PC-3 (cell line): ENCODE results near the gene LRRC42. TPM values are rescaled to one million over a fixed set of nuclear protein-coding genes. Genes with fewer than 3 reads are reported as not detected.
A peak's percentile ranks its signal among the peaks of the same experiment; 100 is the strongest.

Experiments
- ATAC-seq: fragments of 200-7000 bp; cut with Tn5 transposase; 2 replicates; pipeline ENCODE4 v1.9.1; 2020; ENCODE audit warnings: mild to moderate bottlenecking, moderate library complexity
- BruUV-seq: library from RNA; stranded (reverse); fragments of 400-500 nt; replicated peaks from 2 replicates; lab custom pipeline; 2021; lab: Mats Ljungman, UMichigan
- CTCF ChIA-PET: fragments of 300-600 bp; sonication (Branson Sonifier 250); formaldehyde crosslinking; loops from one replicate; lab custom pipeline; 2022; ENCODE audit warnings: antibody characterized with exemption; lab: Charles Lee
- POLR2A ChIA-PET: fragments of 300-600 bp; sonication (Branson Sonifier 250); formaldehyde crosslinking; loops from one replicate; lab custom pipeline; 2022; ENCODE audit warnings: antibody characterized with exemption; ENCODE audit not compliant: unreplicated experiment; lab: Charles Lee
- DNase-seq: peaks from one replicate; pipeline ENCODE4 v3.0.0-alpha.2; 2015
- H2AFZ ChIP-seq: fragments of 300-600 bp; sonication (generic); 2 replicates; pipeline ENCODE4 v1.6.0; 2016; ENCODE audit warnings: antibody characterized with exemption, low read length
- H3F3A ChIP-seq: fragments of 300-600 bp; sonication (generic); one replicate; pipeline ENCODE4 v1.6.0; 2017; ENCODE audit warnings: antibody characterized with exemption, low read length, control low read depth, mild to moderate bottlenecking; ENCODE audit not compliant: unreplicated experiment
- H3K27ac ChIP-seq: fragments of 300-600 bp; sonication (generic); 2 replicates; pipeline ENCODE4 v1.5.1; 2016; ENCODE audit warnings: mild to moderate bottlenecking, low read length
- H3K27me3 ChIP-seq: fragments of 300-600 bp; sonication (generic); 2 replicates; pipeline ENCODE4 v1.6.1; 2016; ENCODE audit warnings: low read length, mixed read lengths
- H3K36me3 ChIP-seq: fragments of 300-600 bp; sonication (generic); 2 replicates; pipeline ENCODE4 v1.6.1; 2016; ENCODE audit warnings: low read depth, mixed run types, low read length, mixed read lengths
- H3K4me1 ChIP-seq: fragments of 300-600 bp; sonication (generic); 2 replicates; pipeline ENCODE4 v1.5.1; 2016; ENCODE audit warnings: low read length; ENCODE audit not compliant: insufficient read depth
- H3K4me2 ChIP-seq: fragments of 300-600 bp; sonication (generic); 2 replicates; pipeline ENCODE4 v1.6.0; 2016; ENCODE audit warnings: low read length
- H3K4me3 ChIP-seq: fragments of 300-600 bp; sonication (generic); 2 replicates; pipeline ENCODE4 v1.5.1; 2016; ENCODE audit warnings: mild to moderate bottlenecking, low read length, mixed read lengths
- H3K79me2 ChIP-seq: fragments of 300-600 bp; sonication (generic); 2 replicates; pipeline ENCODE4 v1.6.1; 2017; ENCODE audit warnings: low read length, mixed read lengths
- H3K9ac ChIP-seq: fragments of 300-600 bp; sonication (generic); 2 replicates; pipeline ENCODE4 v1.6.0; 2016; ENCODE audit warnings: mild to moderate bottlenecking, low read length
- H3K9me2 ChIP-seq: fragments of 300-600 bp; sonication (generic); replicated peaks from 2 replicates; pipeline ENCODE4 v1.6.1; 2016; ENCODE audit warnings: mixed run types, low read length, mixed read lengths
- H3K9me3 ChIP-seq: fragments of 300-600 bp; sonication (generic); 2 replicates; pipeline ENCODE4 v1.6.1; 2016; ENCODE audit warnings: low read length, mixed read lengths
- H4K20me1 ChIP-seq: fragments of 300-600 bp; sonication (generic); 2 replicates; pipeline ENCODE4 v1.6.1; 2016; ENCODE audit warnings: low read length, mixed read lengths
- EZH2 ChIP-seq: fragments of 300-600 bp; sonication (generic); IDR thresholded peaks from one replicate; pipeline ENCODE4 v1.6.1; 2017; ENCODE audit warnings: antibody characterized with exemption, mild to moderate bottlenecking, low read length; ENCODE audit not compliant: unreplicated experiment
- EZH2phosphoT487 ChIP-seq: fragments of 300-600 bp; sonication (generic); IDR thresholded peaks from 2 replicates; pipeline ENCODE4 v1.6.1; 2018; ENCODE audit warnings: mild to moderate bottlenecking, antibody characterized with exemption, low read length, borderline replicate concordance
- intact Hi-C: fragments of 100-400 bp; cut with micrococcal nuclease; formaldehyde crosslinking; loops from 2 replicates; pipeline ENCODE4 v1.9.0; 2023
- total RNA-seq: library from RNA; depleted of rRNA; stranded (reverse); fragments of >200 nt; gene quantifications from 2 replicates; pipeline ENCODE4 v1.2.3, GENCODE V29; 2014
- TF ChIP-seq, protein P1 (sequence below): fragments of 300-600 bp; sonication (generic); conservative IDR thresholded peaks from 2 replicates; pipeline ENCODE4 v1.5.1; 2017; ENCODE audit warnings: antibody characterized with exemption, low read depth, mild to moderate bottlenecking, low read length

LRRC42 gene
- total RNA-seq, 1 experiment from 2014 or later = 27.3 TPM

DNA sequence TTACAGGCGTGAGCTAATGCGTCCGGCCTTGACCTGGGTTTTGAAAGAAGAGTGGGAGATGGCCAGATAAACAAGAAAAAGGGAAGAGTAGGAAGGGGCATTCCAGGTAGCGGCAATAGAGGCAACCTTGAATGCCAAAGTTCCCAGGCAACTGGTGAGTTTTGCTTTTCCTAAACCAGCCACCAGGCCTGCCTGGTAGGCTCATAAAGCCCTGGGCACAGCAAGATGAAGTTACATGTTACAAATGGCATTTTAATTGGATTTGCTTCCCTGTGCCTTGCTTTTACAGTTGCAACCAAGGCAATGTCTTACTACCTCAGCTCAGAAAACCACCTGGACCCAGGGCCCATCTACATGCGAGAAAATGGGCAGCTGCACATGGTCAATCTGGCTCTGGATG lies 5.5 kb downstream of the LRRC42 start:
- no peak overlapping the region for H2AFZ ChIP-seq
- TF ChIP-seq EZH2 (no peak), EZH2phosphoT487 (no peak)
- TF ChIP-seq, protein P1, sequence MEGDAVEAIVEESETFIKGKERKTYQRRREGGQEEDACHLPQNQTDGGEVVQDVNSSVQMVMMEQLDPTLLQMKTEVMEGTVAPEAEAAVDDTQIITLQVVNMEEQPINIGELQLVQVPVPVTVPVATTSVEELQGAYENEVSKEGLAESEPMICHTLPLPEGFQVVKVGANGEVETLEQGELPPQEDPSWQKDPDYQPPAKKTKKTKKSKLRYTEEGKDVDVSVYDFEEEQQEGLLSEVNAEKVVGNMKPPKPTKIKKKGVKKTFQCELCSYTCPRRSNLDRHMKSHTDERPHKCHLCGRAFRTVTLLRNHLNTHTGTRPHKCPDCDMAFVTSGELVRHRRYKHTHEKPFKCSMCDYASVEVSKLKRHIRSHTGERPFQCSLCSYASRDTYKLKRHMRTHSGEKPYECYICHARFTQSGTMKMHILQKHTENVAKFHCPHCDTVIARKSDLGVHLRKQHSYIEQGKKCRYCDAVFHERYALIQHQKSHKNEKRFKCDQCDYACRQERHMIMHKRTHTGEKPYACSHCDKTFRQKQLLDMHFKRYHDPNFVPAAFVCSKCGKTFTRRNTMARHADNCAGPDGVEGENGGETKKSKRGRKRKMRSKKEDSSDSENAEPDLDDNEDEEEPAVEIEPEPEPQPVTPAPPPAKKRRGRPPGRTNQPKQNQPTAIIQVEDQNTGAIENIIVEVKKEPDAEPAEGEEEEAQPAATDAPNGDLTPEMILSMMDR = no peak
- DNase-seq (no peak), ATAC-seq (no peak)
- no peaks in the 10 kb centered on the region for H3F3A ChIP-seq
- no peaks in the 10 kb centered on the region for H3K9me2 ChIP-seq
- no peaks in the 10 kb centered on the region for H3K9me3 ChIP-seq
- H3K4me2 ChIP-seq = no peak overlapping the region
- H3K79me2 ChIP-seq = peaks cover 39% of the 10 kb centered on the region
- no peak overlapping the region for H3K4me3 ChIP-seq
- no peak overlapping the region for H3K9ac ChIP-seq
- H3K36me3 ChIP-seq = peaks cover 3% of the 10 kb centered on the region; the same call in 1 of the 2 replicates
- H3K27me3 ChIP-seq = no peaks in the 10 kb centered on the region
- BruUV-seq = no TSS peak
- ChIA-PET POLR2A (no interaction called here), CTCF (no interaction called here)
- H3K4me1 ChIP-seq = peaks cover 19% of the 10 kb centered on the region
- intact Hi-C loops = no loop called here
- H4K20me1 ChIP-seq = no peaks in the 10 kb centered on the region
- no peak overlapping the region for H3K27ac ChIP-seq

GRCh38 chr1:53954128-53954527 lies 8.0 kb downstream of the LRRC42 start:
- no peaks in the 10 kb centered on the region for H3K9me3 ChIP-seq
- H3K4me1 ChIP-seq = peaks cover 15% of the 10 kb centered on the region
- no peak overlapping the region for H3K9ac ChIP-seq
- H3K4me3 ChIP-seq = no peak overlapping the region
- peaks cover 14% of the 10 kb centered on the region for H3K79me2 ChIP-seq
- DNase-seq (no peak), ATAC-seq (no peak)
- TF ChIP-seq EZH2 = no peak
- TF ChIP-seq, protein P1 = no peak
- no peaks in the 10 kb centered on the region for H3K27me3 ChIP-seq
- no peaks in the 10 kb centered on the region for H4K20me1 ChIP-seq
- H2AFZ ChIP-seq = no peak overlapping the region
- no peaks in the 10 kb centered on the region for H3F3A ChIP-seq
- BruUV-seq = no TSS peak
- no peak overlapping the region for H3K4me2 ChIP-seq
- H3K9me2 ChIP-seq = no peaks in the 10 kb centered on the region
- H3K36me3 ChIP-seq = peaks cover 6% of the 10 kb centered on the region; the same call in 1 of the 2 replicates
- intact Hi-C loops = no loop called here
- no peak overlapping the region for H3K27ac ChIP-seq
- POLR2A ChIA-PET = no interaction called here
- CTCF ChIA-PET = no interaction called here

- DNase-seq = no peak
- BruUV-seq = no TSS peak
- Histone ChIP-seq H3K27me3 (no peaks in the 10 kb centered on the region), H3K4me2 (peak overlapping the region; percentile 66), H3K4me1 (peaks cover 15% of the 10 kb centered on the region), H3K9ac (no peak overlapping the region), H4K20me1 (no peaks in the 10 kb centered on the region), H3K27ac (peak overlapping the region; percentile 22), H3K9me2 (no peaks in the 10 kb centered on the region), H2AFZ (peak overlapping the region; percentile 8; the same call in 1 of the 2 replicates), H3F3A (no peaks in the 10 kb centered on the region), H3K36me3 (peaks cover 14% of the 10 kb centered on the region), H3K9me3 (no peaks in the 10 kb centered on the region), H3K4me3 (no peak overlapping the region), H3K79me2 (peaks cover 3% of the 10 kb centered on the region; the same call in 1 of the 2 replicates)
- peak; percentile 55 for ATAC-seq
- intact Hi-C loops = no loop called here
- CTCF ChIA-PET = interaction anchor here (0.6 kb wide), 1 partner anchor 98 kb away, joined by 3 read pairs; no protein-coding TSS in a partner anchor
- POLR2A ChIA-PET = no interaction called here
- no peak for TF ChIP-seq EZH2
- TF ChIP-seq, protein P1 = no peak
- no peak for TF ChIP-seq EZH2phosphoT487
Observed at GRCh38 chr1:53956308-53957168, 10.4 kb downstream of the LRRC42 start.
